ENCODE measurements around the gene COL1A1.

DNA sequence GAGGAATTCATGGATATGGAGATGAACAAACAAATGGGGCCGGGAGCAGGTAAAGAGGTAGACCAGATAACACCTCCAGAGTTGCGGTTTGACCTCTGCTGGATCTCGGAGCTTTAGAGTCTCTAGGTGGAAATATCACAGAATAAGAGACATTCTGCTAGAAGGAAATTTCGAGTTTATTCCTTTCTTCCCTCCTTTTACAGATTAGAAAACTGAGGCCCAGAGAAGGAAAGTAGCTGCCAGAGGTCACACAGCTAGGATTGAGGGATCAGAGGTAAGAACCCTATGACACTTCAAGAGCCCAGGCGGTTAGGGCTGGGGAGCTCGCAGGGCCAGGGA is 7.7 kb upstream of the COL1A1 start:
- no peak for TF ChIP-seq POLR2A (IDR thresholded peaks at IDR 0.05)
- TF ChIP-seq, protein P1, sequence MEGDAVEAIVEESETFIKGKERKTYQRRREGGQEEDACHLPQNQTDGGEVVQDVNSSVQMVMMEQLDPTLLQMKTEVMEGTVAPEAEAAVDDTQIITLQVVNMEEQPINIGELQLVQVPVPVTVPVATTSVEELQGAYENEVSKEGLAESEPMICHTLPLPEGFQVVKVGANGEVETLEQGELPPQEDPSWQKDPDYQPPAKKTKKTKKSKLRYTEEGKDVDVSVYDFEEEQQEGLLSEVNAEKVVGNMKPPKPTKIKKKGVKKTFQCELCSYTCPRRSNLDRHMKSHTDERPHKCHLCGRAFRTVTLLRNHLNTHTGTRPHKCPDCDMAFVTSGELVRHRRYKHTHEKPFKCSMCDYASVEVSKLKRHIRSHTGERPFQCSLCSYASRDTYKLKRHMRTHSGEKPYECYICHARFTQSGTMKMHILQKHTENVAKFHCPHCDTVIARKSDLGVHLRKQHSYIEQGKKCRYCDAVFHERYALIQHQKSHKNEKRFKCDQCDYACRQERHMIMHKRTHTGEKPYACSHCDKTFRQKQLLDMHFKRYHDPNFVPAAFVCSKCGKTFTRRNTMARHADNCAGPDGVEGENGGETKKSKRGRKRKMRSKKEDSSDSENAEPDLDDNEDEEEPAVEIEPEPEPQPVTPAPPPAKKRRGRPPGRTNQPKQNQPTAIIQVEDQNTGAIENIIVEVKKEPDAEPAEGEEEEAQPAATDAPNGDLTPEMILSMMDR (IDR thresholded peaks at IDR 0.05) = no peak

All from lower leg skin (tissue), 3 donors.